ENCODE data around the gene ACTRT2.

DNA sequence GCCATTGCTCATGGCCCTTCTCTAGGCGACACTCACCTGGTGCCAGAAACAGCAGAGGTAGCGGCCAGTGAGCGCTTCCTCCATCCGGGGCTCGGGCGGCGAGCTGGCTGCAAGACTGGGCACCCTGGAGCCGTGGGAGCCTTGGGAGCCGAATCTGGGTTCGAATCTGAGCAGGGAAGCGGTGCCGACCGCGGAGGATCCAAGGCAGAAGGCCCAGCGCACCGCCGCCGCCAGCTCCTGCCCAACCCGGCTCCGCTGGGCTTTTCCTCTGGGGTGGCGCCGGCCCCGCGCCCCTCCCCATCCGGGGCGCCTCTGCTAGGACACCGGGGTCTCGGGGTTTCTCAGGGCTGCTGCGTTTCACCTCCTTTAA lies 46.0 kb downstream of the ACTRT2 start:
- TF ChIP-seq, protein P1, sequence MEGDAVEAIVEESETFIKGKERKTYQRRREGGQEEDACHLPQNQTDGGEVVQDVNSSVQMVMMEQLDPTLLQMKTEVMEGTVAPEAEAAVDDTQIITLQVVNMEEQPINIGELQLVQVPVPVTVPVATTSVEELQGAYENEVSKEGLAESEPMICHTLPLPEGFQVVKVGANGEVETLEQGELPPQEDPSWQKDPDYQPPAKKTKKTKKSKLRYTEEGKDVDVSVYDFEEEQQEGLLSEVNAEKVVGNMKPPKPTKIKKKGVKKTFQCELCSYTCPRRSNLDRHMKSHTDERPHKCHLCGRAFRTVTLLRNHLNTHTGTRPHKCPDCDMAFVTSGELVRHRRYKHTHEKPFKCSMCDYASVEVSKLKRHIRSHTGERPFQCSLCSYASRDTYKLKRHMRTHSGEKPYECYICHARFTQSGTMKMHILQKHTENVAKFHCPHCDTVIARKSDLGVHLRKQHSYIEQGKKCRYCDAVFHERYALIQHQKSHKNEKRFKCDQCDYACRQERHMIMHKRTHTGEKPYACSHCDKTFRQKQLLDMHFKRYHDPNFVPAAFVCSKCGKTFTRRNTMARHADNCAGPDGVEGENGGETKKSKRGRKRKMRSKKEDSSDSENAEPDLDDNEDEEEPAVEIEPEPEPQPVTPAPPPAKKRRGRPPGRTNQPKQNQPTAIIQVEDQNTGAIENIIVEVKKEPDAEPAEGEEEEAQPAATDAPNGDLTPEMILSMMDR (IDR thresholded peaks at IDR 0.05 in 4 of 5, conservative IDR thresholded peaks at IDR 0.05 in 1 of 5): no peak
- TF ChIP-seq POLR2A (IDR thresholded peaks at IDR 0.05): no peak

All from gastrocnemius medialis (tissue), 4 donors.